GM12801 (cell line): ENCODE data around the gene NR1H4.

Experiments
- TF ChIP-seq, protein P1 (sequence below): IDR thresholded peaks from one replicate; pipeline ENCODE4 v1.5.1; 2011; ENCODE audit warnings: control low read depth; ENCODE audit not compliant: insufficient read length; ENCODE audit errors: extremely low read depth

NR1H4 gene

GRCh38 chr12:100564905-100565467, 91.3 kb downstream of the NR1H4 start:
- TF ChIP-seq, protein P1, sequence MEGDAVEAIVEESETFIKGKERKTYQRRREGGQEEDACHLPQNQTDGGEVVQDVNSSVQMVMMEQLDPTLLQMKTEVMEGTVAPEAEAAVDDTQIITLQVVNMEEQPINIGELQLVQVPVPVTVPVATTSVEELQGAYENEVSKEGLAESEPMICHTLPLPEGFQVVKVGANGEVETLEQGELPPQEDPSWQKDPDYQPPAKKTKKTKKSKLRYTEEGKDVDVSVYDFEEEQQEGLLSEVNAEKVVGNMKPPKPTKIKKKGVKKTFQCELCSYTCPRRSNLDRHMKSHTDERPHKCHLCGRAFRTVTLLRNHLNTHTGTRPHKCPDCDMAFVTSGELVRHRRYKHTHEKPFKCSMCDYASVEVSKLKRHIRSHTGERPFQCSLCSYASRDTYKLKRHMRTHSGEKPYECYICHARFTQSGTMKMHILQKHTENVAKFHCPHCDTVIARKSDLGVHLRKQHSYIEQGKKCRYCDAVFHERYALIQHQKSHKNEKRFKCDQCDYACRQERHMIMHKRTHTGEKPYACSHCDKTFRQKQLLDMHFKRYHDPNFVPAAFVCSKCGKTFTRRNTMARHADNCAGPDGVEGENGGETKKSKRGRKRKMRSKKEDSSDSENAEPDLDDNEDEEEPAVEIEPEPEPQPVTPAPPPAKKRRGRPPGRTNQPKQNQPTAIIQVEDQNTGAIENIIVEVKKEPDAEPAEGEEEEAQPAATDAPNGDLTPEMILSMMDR = no peak

DNA sequence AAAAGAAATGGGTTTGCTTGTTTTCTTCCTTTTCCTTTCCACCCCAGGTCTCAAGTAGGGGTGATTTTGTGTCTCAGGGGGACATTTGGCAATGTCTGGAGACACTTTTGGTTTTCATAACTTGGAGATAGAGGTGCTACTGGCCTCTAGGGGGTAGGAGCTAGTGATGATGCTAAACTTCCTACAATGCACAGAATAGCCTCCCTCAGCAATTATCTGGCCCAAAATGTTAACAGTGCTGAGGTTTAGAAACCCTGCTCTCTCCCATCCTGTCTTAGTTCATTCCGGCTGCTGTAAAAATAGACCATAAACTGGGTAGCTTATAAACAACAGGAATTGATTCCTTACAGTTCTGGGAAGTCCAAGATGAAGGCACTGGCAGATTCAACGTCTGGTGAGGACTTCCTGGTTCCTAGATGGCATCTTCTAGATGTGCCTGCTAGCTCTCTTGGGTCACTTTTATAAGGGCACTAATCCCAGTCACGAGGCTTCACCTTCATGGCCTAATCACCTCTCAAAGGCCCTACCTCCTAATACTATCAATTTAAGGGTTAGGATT, 92.4 kb downstream of the NR1H4 start:
- TF ChIP-seq, protein P1 = no peak

GRCh38 chr12:100566887-100567637, 93.4 kb downstream of the NR1H4 start:
- TF ChIP-seq, protein P1 = no peak

DNA sequence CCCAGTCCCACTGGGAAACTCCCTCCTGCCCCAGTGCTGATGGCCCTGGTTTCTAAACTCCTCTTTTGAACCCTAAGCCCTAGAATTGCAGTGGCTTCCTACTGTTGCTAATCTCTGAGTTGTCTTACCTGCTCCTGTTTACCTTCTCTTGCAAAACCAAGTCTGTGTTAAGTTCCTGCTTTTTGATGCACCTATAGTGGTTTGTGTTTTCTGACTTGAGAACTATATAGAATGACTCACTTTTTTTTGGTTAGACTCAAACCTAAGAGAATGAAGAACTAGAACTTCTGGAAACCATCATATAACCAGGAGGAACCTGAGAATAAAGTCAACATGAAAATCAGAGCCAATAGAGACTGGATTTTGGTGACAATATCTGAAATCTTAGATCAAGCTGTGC, 94.3 kb downstream of the NR1H4 start:
- TF ChIP-seq, protein P1 = no peak

GRCh38 chr12:100572184-100572583, 98.5 kb downstream of the NR1H4 start:
- TF ChIP-seq, protein P1 = no peak

DNA sequence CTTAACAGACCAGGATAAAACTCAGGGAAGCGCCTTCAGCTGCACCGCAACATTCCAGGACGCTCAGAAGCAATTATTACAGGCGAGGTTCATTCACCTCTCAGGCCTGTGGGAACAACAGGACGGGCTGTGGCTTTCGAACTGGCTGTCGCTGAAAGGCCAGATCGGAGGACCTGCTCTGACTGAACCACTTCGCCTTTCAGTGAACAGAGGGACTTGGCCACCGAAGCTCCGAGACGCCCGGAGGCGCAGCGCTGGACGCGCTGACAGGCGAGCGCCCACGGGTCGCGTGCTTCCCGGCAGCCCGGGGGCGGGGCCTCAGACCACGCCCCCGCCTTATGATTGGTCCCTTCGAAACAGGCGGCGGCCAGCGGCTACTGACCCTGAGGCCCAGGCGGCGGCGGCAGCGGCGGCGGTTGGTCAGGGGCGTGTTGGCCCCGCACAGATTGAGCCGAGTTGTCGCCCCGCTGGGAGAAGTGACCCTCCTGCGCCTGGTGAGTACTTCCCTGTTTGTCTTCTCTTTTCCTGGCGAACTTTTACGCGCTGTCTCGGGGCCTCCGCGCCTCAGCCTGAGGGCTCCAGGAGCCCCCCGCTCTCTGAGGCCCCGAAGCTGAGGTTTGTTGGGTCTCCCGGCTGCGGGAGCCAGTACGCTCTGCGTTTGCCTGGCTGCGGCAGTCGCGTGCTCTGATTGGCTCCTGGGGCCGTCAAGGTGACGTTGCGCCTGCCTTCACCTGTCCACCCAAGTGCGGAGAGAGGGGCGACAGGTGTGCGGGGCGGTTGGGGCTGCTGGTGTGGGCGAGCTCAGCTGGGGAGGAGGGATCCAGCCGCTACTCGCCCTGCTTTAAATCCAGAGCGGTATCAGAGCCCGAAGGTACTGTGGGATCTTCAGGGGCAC, 99.9 kb downstream of the NR1H4 start, which contains the start of gene GAS2L3:
Gene GAS2L3 (plus strand): TSS at position 393 of the 895 bp plus-strand sequence. CDS start 21,221 bp downstream, outside the sequence.
- TF ChIP-seq, protein P1 = no peak
